Colonic mucosa (tissue), 4 donors: ENCODE results near the gene CADPS. TPM values are rescaled to one million over a fixed set of nuclear protein-coding genes. Genes with fewer than 3 reads are reported as not detected.

Experiments used
- DNase-seq: peaks from one replicate; pipeline ENCODE4 v3.0.0-alpha.2; 2020
- H3K27ac ChIP-seq: fragments of 200-600 bp; one replicate; pipeline ENCODE4 v1.8.0; 2021
- H3K27me3 ChIP-seq: fragments of 200-600 bp; one replicate; pipeline ENCODE4 v1.8.0; 2021
- H3K36me3 ChIP-seq: fragments of 200-600 bp; one replicate; pipeline ENCODE4 v1.8.0; 2021
- H3K4me1 ChIP-seq: fragments of 200-600 bp; one replicate; pipeline ENCODE4 v1.8.0; 2021; ENCODE audit warnings: mild to moderate bottlenecking
- H3K4me3 ChIP-seq: fragments of 200-600 bp; one replicate; pipeline ENCODE4 v1.8.0; 2021
- H3K9ac ChIP-seq, 2 donors: one replicate each; pipeline ENCODE4 v1.7.0; 2013; ENCODE audit warnings: control low read depth in 2 of 2, low read depth in 2 of 2, low read length in 2 of 2
- H3K9me3 ChIP-seq: fragments of 200-600 bp; one replicate; pipeline ENCODE4 v1.8.0; 2021
- CTCF ChIP-seq: fragments of 200-600 bp; IDR thresholded peaks from one replicate; pipeline ENCODE4 v1.8.0; 2022; ENCODE audit warnings: antibody characterized with exemption, mild to moderate bottlenecking
- intact Hi-C: fragments of 100-400 bp; cut with DNase I; formaldehyde crosslinking; loops from one replicate; pipeline ENCODE4 v1.14.1; 2022
- total RNA-seq, 2 donors: library from RNA; stranded (reverse); fragmentation: NEBNext Ultra II Directional in 1 of 2; extraction: Animal tissue kit (Norgen Biotek cat#: 25700) in 1 of 2; gene quantifications; one replicate each; pipeline ENCODE4 v1.2.1, GENCODE V29; 2021
- donor health status: healthy.
- donor health status: DM: no; HTN: no; CAD: no.
- donor health status: DM: no; HTN: no; CAD: no.

CADPS gene
- total RNA-seq, 2 donors from 2014 or later, result 2.9 to 6.1 TPM

- Histone ChIP-seq H3K27ac (no peak overlapping the region), H3K9ac (no peak overlapping the region), H3K4me3 (no peak overlapping the region), H3K9me3 (no peaks in the 10 kb centered on the region), H3K4me1 (no peaks in the 10 kb centered on the region), H3K27me3 (no peaks in the 10 kb centered on the region), H3K36me3 (no peaks in the 10 kb centered on the region)
- TF ChIP-seq CTCF, result no peak
- intact Hi-C loops, result no loop called here
- DNase-seq, result no peak
These were observed 164.5 kb downstream of the CADPS start for GRCh38 chr3:62710751-62711150.

DNA sequence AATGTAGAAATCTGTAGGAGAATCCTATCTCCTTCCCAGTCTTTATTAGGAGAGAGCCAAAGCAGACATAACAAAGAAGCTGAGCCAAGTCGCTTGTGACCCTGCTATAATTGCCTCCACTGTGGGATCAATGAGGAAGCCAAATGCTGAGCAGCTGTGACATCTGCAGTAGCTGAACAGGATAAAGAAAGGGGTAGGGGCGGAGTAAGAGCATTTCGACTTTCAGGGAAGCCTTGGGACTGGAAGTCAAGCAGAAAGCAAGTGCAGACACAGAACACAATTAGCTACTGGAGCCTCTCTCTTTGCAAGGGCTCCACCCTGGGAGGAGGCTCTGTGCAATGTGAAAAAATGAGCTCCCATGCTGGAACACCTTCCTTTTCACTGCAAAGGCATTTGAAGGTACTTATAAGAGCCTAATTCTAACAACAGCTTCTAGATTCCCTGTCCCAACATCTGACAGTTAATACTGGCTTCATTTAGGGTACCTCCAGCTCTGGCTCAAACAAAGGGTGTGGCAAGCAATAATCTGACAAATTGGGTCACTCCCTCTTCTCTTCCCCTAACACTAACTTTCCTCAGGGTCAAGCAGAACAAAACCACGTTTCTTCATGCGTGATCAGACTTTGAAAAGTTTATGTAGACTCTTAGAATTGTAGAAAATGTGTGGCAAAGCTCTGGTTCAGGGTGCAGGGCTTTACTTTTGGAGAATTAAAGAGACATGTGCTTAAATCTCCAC, 166.4 kb downstream of the CADPS start:
- H3K27me3 ChIP-seq, result no peaks in the 10 kb centered on the region
- TF ChIP-seq CTCF, result no peak
- no peak for DNase-seq
- no peaks in the 10 kb centered on the region for H3K9me3 ChIP-seq
- no peaks in the 10 kb centered on the region for H3K4me1 ChIP-seq
- H3K9ac ChIP-seq, result no peak overlapping the region
- H3K36me3 ChIP-seq, result no peaks in the 10 kb centered on the region
- no peak overlapping the region for H3K4me3 ChIP-seq
- intact Hi-C loops, result no loop called here
- H3K27ac ChIP-seq, result no peak overlapping the region

DNA sequence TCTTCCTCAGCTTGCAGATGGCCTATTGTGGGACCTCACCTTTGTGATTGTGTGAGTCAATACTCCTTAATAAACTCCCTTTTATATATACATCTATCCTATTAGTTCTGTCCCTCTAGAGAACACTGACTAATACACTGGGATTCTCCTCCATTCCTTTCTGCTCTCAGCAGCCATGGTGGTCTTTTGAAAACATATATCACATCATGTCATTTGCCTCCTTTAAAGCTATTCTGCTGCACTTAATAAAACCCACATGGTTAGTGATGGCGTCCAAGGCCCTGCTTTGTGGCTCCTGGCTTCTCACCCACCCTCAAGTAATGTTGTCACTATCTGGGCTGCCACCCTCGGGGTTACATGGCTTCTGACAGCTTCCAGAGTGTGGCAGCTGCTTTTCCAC, 169.5 kb downstream of the CADPS start:
- Histone ChIP-seq H3K27ac (no peak overlapping the region), H3K36me3 (no peaks in the 10 kb centered on the region), H3K9me3 (no peaks in the 10 kb centered on the region), H3K4me3 (no peak overlapping the region), H3K27me3 (no peaks in the 10 kb centered on the region), H3K9ac (no peak overlapping the region), H3K4me1 (no peaks in the 10 kb centered on the region)
- intact Hi-C loops, result no loop called here
- DNase-seq, result no peak
- no peak for TF ChIP-seq CTCF

DNA sequence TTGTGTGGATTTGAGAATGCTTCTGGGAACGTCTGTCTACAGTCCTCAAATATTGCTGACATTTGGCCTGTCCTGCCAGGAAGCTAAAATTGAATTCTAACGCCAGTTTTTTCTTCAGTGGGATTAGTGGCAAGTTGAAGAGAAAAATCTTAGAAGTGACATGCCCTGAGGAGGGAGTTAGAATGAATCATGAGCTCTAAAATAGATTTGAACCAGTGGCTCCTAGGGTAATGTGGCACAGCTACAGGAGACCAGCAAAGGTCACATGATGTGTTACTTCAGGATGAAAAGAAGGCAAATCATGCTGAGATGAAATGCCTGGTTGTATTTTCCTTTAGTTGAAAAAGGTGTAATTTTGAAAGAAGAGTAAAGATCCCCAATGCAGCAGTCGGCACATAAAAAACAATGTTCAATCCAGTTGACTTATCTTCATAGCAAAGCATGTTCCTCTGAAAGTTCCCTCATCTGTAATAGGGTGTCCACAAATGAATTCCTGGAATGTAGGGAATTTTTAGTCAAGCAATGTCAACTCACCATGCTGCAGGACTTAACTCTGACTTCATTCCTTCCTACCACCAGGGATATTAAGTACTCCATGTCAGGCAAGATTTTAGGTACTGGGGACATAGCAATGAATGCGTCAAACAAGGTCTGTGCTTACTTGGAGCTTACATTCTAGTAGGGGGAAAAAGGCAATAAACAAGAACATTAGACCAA, 171.6 kb downstream of the CADPS start:
- no peak for TF ChIP-seq CTCF
- Histone ChIP-seq H3K9me3 (no peaks in the 10 kb centered on the region), H3K27ac (no peak overlapping the region), H3K4me1 (no peaks in the 10 kb centered on the region), H3K27me3 (no peaks in the 10 kb centered on the region), H3K9ac (no peak overlapping the region), H3K4me3 (no peak overlapping the region), H3K36me3 (no peaks in the 10 kb centered on the region)
- no peak for DNase-seq
- intact Hi-C loops, result no loop called here

DNA sequence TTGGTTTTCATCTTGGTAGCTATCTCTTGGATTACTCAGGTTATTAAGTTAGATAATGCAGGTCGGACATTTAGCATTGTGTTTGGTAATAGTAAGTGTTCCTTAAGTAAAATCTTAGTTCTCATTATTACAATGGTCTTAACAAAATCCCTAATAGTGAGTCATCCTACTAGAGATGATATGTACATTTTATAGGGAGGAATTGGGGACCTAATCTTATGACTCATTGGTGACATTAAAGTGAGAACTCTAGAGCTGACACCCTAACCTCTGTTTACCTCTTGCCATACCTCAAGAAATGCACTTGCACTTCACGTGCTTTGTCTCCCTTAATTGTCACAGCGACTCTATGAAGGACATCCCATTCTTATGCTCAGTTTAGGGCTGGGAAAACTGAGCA, 174.9 kb downstream of the CADPS start:
- Histone ChIP-seq H3K9me3 (no peaks in the 10 kb centered on the region), H3K36me3 (no peaks in the 10 kb centered on the region), H3K4me1 (no peaks in the 10 kb centered on the region), H3K27me3 (no peaks in the 10 kb centered on the region), H3K9ac (no peak overlapping the region), H3K27ac (no peak overlapping the region), H3K4me3 (no peak overlapping the region)
- DNase-seq, result no peak
- intact Hi-C loops, result no loop called here
- TF ChIP-seq CTCF, result no peak
